Karpas-422 (cell line): ENCODE data around the gene KIAA1671. TPM values are rescaled to one million over a fixed set of nuclear protein-coding genes. Genes with fewer than 3 reads are reported as not detected.
A peak's percentile ranks its signal among the peaks of the same experiment; 100 is the strongest.

Experiments used
- DNase-seq: peaks from one replicate; pipeline ENCODE4 v3.0.0-alpha.2; 2015
- H2AFZ ChIP-seq: fragments of 200-600 bp; sonication (generic); 2 replicates; pipeline ENCODE4 v1.6.1; 2014; ENCODE audit warnings: antibody characterized with exemption, low read length, mixed read lengths
- H3K27ac ChIP-seq: fragments of 200-600 bp; sonication (generic); 2 replicates; pipeline ENCODE4 v1.5.1; 2014; ENCODE audit warnings: mild to moderate bottlenecking, low read length, moderate library complexity
- H3K27me3 ChIP-seq: fragments of 200-600 bp; sonication (generic); 2 replicates; pipeline ENCODE4 v1.6.1; 2014; ENCODE audit warnings: low read length, mixed read lengths
- H3K36me3 ChIP-seq: fragments of 200-600 bp; sonication (generic); 2 replicates; pipeline ENCODE4 v1.6.1; 2014; ENCODE audit warnings: low read length, mixed read lengths; ENCODE audit not compliant: insufficient read depth
- H3K4me1 ChIP-seq: fragments of 200-600 bp; sonication (generic); 2 replicates; pipeline ENCODE4 v1.6.1; 2014; ENCODE audit warnings: mild to moderate bottlenecking, low read length, mixed read lengths
- H3K4me2 ChIP-seq: fragments of 200-600 bp; sonication (generic); 2 replicates; pipeline ENCODE4 v1.6.1; 2014; ENCODE audit warnings: low read length, low read depth, mild to moderate bottlenecking; ENCODE audit not compliant: poor library complexity, severe bottlenecking
- H3K4me3 ChIP-seq: fragments of 200-600 bp; sonication (generic); 2 replicates; pipeline ENCODE4 v1.5.1; 2014; ENCODE audit warnings: mild to moderate bottlenecking, antibody characterized with exemption, low read length, mixed read lengths
- H3K79me2 ChIP-seq: fragments of 200-600 bp; sonication (generic); 2 replicates; pipeline ENCODE4 v1.6.1; 2014; ENCODE audit warnings: mild to moderate bottlenecking, low read length, mixed read lengths
- H3K9ac ChIP-seq: fragments of 200-600 bp; sonication (generic); 2 replicates; pipeline ENCODE4 v1.6.0; 2014; ENCODE audit warnings: low read length
- H3K9me2 ChIP-seq: fragments of 200-600 bp; sonication (generic), shearing (Covaris generic); replicated peaks from 2 replicates; pipeline ENCODE4 v1.6.0; 2014; ENCODE audit warnings: mild to moderate bottlenecking, low read length, moderate library complexity; ENCODE audit not compliant: insufficient read depth
- H3K9me3 ChIP-seq: fragments of 300-700, 200-600 bp; sonication (generic); 2 replicates; pipeline ENCODE4 v1.6.1; 2014; ENCODE audit warnings: low read length, mixed read lengths
- H4K20me1 ChIP-seq: fragments of 200-600 bp; sonication (generic); 2 replicates; pipeline ENCODE4 v1.6.1; 2014; ENCODE audit warnings: mild to moderate bottlenecking, antibody characterized with exemption, low read length, low read depth; ENCODE audit not compliant: insufficient read depth
- total RNA-seq: library from RNA; depleted of rRNA; stranded (reverse); fragments of >200 nt; shearing (Covaris generic); gene quantifications from 2 replicates; pipeline ENCODE4 v1.2.3, GENCODE V29; 2014; ENCODE audit warnings: low replicate concordance

Gene KIAA1671
- total RNA-seq, 1 experiment from 2014 or later = not detected

GRCh38 chr22:25208743-25209505 lies 256.4 kb downstream of the KIAA1671 start:
- H3K27ac ChIP-seq = no peak overlapping the region
- H3K4me2 ChIP-seq = no peak overlapping the region
- H3K36me3 ChIP-seq = no peaks in the 10 kb centered on the region
- no peak overlapping the region for H2AFZ ChIP-seq
- no peak for DNase-seq
- no peaks in the 10 kb centered on the region for H3K9me2 ChIP-seq
- no peak overlapping the region for H3K4me3 ChIP-seq
- no peaks in the 10 kb centered on the region for H4K20me1 ChIP-seq
- H3K4me1 ChIP-seq = no peaks in the 10 kb centered on the region
- no peaks in the 10 kb centered on the region for H3K27me3 ChIP-seq
- no peak overlapping the region for H3K9ac ChIP-seq
- no peaks in the 10 kb centered on the region for H3K9me3 ChIP-seq
- no peaks in the 10 kb centered on the region for H3K79me2 ChIP-seq

- no peak for DNase-seq
- H4K20me1 ChIP-seq = no peaks in the 10 kb centered on the region
- no peaks in the 10 kb centered on the region for H3K9me2 ChIP-seq
- no peak overlapping the region for H3K27ac ChIP-seq
- no peaks in the 10 kb centered on the region for H3K9me3 ChIP-seq
- H3K4me1 ChIP-seq = no peaks in the 10 kb centered on the region
- H3K4me3 ChIP-seq = no peak overlapping the region
- H3K27me3 ChIP-seq = no peaks in the 10 kb centered on the region
- no peaks in the 10 kb centered on the region for H3K79me2 ChIP-seq
- no peak overlapping the region for H3K9ac ChIP-seq
- H3K4me2 ChIP-seq = no peak overlapping the region
- H2AFZ ChIP-seq = no peak overlapping the region
- no peaks in the 10 kb centered on the region for H3K36me3 ChIP-seq
These were observed 258.3 kb downstream of the KIAA1671 start for GRCh38 chr22:25210793-25211192.

DNA sequence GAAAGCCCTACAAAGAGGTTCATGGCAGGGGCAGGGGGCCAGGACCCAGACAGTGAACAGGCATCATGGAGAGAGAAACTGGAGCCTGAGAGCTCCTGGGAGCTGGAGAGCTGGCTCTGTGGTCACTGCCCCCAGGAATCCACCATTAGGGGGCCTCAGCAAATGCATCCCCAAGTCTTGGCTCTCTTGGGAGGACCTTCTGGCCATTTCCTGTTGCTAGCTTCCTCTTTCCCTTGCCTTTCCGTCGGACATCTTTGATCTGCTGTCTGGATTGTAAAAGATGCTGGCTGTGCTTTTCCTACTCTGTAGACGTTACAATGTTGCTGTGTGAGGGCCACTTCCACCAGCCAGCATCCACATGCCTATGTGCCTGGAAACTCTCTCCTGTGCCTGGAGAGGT lies 259.8 kb downstream of the KIAA1671 start:
- Histone ChIP-seq H2AFZ (peak overlapping the region; percentile 58; the same call in 1 of the 2 replicates), H3K9ac (no peak overlapping the region), H3K27ac (no peak overlapping the region), H3K4me2 (peak overlapping the region; percentile 9), H3K9me3 (no peaks in the 10 kb centered on the region), H3K79me2 (no peaks in the 10 kb centered on the region), H3K9me2 (no peaks in the 10 kb centered on the region), H3K36me3 (no peaks in the 10 kb centered on the region), H3K4me1 (no peaks in the 10 kb centered on the region), H3K27me3 (no peaks in the 10 kb centered on the region), H3K4me3 (no peak overlapping the region), H4K20me1 (no peaks in the 10 kb centered on the region)
- DNase-seq = peak; percentile 45

- Histone ChIP-seq H3K9ac (no peak overlapping the region), H3K36me3 (no peaks in the 10 kb centered on the region), H3K9me3 (no peaks in the 10 kb centered on the region), H3K4me3 (no peak overlapping the region), H3K4me2 (no peak overlapping the region), H4K20me1 (no peaks in the 10 kb centered on the region), H3K27me3 (no peaks in the 10 kb centered on the region), H3K79me2 (no peaks in the 10 kb centered on the region), H3K4me1 (no peaks in the 10 kb centered on the region), H3K27ac (no peak overlapping the region), H3K9me2 (no peaks in the 10 kb centered on the region), H2AFZ (no peak overlapping the region)
- no peak for DNase-seq
These were observed 260.7 kb downstream of the KIAA1671 start for GRCh38 chr22:25213221-25213620.

GRCh38 chr22:25216230-25216629 lies 263.7 kb downstream of the KIAA1671 start:
- no peak overlapping the region for H2AFZ ChIP-seq
- DNase-seq = no peak
- H3K4me3 ChIP-seq = no peak overlapping the region
- H3K4me1 ChIP-seq = no peaks in the 10 kb centered on the region
- no peaks in the 10 kb centered on the region for H3K9me3 ChIP-seq
- no peaks in the 10 kb centered on the region for H4K20me1 ChIP-seq
- no peak overlapping the region for H3K4me2 ChIP-seq
- no peak overlapping the region for H3K9ac ChIP-seq
- H3K9me2 ChIP-seq = no peaks in the 10 kb centered on the region
- no peaks in the 10 kb centered on the region for H3K36me3 ChIP-seq
- no peak overlapping the region for H3K27ac ChIP-seq
- H3K27me3 ChIP-seq = no peaks in the 10 kb centered on the region
- H3K79me2 ChIP-seq = no peaks in the 10 kb centered on the region

DNA sequence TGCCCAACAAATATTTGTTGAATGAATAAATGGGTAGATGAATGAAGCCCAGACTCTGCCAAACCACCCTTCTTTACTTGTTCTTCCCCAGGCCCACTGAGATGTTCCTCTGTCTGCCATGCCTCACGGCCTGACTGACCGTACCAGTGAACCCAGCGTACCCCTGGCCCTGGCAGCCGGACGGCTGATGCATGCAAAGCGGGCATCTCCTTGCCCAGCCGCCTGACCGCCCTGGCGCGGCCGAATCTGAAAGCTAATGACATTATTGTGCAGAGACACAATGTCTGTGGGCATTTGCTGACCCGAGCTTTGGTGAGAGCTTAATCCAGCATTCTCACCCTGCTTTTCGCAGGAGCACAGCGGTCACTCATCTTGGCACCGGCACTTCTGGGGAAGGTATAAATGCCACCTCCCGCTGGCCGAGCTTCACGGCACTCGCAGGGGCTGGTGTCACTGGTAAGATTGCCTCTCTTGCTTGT lies 266.7 kb downstream of the KIAA1671 start, which contains the start of gene CRYBB2:
CRYBB2 (plus strand) TSS at position 429 of the 479 bp plus-strand sequence. CDS start 1,791 bp downstream, outside the sequence.
- no peak within 1 kb of the TSS for H2AFZ ChIP-seq
- H4K20me1 ChIP-seq = no peaks in the 10 kb centered on the region
- no peak within 1 kb of the TSS for H3K27ac ChIP-seq
- no peak within 1 kb of the TSS for H3K4me3 ChIP-seq
- no peaks in the 10 kb centered on the region for H3K9me2 ChIP-seq
- no peak within 1 kb of the TSS for H3K9ac ChIP-seq
- no peaks in the 10 kb centered on the region for H3K9me3 ChIP-seq
- no peak within 1 kb of the TSS for H3K4me2 ChIP-seq
- no peaks in the 10 kb centered on the region for H3K79me2 ChIP-seq
- no peaks in the 10 kb centered on the region for H3K36me3 ChIP-seq
- no peaks in the 10 kb centered on the region for H3K4me1 ChIP-seq
- no peaks in the 10 kb centered on the region for H3K27me3 ChIP-seq
- no peak for DNase-seq

DNA sequence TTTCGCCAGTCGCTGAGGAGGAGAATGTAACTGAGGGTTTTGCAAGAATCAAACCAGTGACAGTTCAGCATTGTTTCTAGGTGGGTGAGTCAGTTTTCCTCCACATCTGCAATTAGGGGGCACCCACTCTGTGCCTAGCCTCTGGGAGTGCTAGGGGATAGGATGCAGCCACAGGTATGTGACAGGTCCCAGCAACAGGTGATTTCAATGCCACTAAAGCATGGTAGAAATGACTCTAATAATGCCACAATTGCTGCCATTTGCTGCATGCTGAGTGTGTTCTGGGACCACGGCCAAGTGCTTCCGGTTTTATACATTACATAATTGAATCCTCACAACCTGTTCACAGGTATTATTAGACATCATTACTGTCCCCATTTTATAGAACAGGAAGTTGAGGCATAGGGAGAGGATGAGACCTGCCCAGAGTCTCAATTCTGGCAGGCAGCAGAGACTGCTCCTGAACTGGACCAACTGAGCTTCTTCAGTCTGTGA lies 267.5 kb downstream of the KIAA1671 start:
- Histone ChIP-seq H3K4me2 (no peak overlapping the region), H2AFZ (no peak overlapping the region), H3K9me2 (no peaks in the 10 kb centered on the region), H3K36me3 (no peaks in the 10 kb centered on the region), H3K4me1 (no peaks in the 10 kb centered on the region), H3K9me3 (no peaks in the 10 kb centered on the region), H3K27ac (no peak overlapping the region), H3K27me3 (no peaks in the 10 kb centered on the region), H4K20me1 (no peaks in the 10 kb centered on the region), H3K4me3 (no peak overlapping the region), H3K79me2 (no peaks in the 10 kb centered on the region), H3K9ac (no peak overlapping the region)
- no peak for DNase-seq

DNA sequence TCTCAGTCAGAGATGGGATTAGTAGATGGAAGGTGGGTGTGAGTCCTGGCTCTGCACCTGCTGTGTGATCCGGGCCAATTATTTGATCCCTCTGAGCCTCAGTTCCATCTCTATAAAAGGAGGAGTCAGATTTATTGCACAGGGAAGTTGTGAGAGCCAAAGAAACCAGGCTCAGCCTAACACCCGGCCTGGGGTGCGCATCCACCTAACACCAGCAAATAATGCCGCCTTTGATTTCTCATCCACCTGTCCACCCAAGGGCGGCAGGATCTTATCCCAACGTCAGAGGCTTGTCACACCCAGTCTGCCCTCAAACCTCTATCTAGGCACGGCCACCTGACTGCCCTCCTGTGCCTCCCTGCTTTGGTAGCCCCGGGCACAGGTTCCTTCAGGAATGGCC lies 269.3 kb downstream of the KIAA1671 start:
- H3K4me3 ChIP-seq = no peak overlapping the region
- H2AFZ ChIP-seq = no peak overlapping the region
- H3K4me1 ChIP-seq = no peaks in the 10 kb centered on the region
- H4K20me1 ChIP-seq = no peaks in the 10 kb centered on the region
- H3K4me2 ChIP-seq = no peak overlapping the region
- H3K27ac ChIP-seq = no peak overlapping the region
- no peaks in the 10 kb centered on the region for H3K79me2 ChIP-seq
- H3K36me3 ChIP-seq = no peaks in the 10 kb centered on the region
- no peaks in the 10 kb centered on the region for H3K9me2 ChIP-seq
- H3K27me3 ChIP-seq = no peaks in the 10 kb centered on the region
- H3K9ac ChIP-seq = no peak overlapping the region
- no peaks in the 10 kb centered on the region for H3K9me3 ChIP-seq
- DNase-seq = no peak
